GM19035 (cell line): ENCODE results near the gene SCYGR4.
"Not testable (repeated sequence)": the region's sequence is repeated elsewhere in the genome, so short reads cannot be mapped to it uniquely, and the experiment has no call there.

ENCODE experiments used
- ATAC-seq: cut with Tn5 transposase; IDR thresholded peaks from one replicate; pipeline ENCODE4 v1.9.1; 2021; ENCODE audit not compliant: unreplicated experiment

Gene SCYGR4

GRCh38 chr2:227665189-227665940, 48.1 kb downstream of the SCYGR4 start:
- ATAC-seq, result no peak

- not testable (repeated sequence) for ATAC-seq
Measured at GRCh38 chr2:227666631-227667170, 49.4 kb downstream of the SCYGR4 start, which contains the start of gene SCYGR5. TSS of gene SCYGR5 (plus strand) at chr2:227666804. CDS start at chr2:227666804, 0 bp downstream.
